ENCODE measurements around the gene ADGRV1.

DNA sequence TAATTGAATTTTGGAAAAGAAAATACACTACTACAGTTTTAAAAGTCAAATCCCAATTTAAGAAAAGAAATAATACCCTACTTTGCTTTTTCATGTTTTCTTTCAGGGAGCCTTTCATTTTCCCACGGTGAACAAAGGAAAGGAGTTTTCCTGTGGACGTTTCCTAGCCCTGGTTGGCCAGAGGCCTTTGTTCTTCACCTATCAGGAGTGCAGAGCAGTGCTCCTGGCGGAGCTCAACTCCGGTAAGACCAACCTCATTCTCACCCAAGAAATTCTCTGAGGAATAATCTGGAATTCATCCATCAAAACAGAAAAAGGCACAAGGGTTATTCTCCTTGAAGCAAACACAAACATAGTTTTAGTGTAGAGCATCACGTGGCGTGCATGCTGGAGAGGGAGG, 248.9 kb downstream of the ADGRV1 start:
- TF ChIP-seq, protein P1, sequence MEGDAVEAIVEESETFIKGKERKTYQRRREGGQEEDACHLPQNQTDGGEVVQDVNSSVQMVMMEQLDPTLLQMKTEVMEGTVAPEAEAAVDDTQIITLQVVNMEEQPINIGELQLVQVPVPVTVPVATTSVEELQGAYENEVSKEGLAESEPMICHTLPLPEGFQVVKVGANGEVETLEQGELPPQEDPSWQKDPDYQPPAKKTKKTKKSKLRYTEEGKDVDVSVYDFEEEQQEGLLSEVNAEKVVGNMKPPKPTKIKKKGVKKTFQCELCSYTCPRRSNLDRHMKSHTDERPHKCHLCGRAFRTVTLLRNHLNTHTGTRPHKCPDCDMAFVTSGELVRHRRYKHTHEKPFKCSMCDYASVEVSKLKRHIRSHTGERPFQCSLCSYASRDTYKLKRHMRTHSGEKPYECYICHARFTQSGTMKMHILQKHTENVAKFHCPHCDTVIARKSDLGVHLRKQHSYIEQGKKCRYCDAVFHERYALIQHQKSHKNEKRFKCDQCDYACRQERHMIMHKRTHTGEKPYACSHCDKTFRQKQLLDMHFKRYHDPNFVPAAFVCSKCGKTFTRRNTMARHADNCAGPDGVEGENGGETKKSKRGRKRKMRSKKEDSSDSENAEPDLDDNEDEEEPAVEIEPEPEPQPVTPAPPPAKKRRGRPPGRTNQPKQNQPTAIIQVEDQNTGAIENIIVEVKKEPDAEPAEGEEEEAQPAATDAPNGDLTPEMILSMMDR (IDR thresholded peaks at IDR 0.05) = no peak
- TF ChIP-seq POLR2AphosphoS5 (IDR thresholded peaks at IDR 0.05) (no peak), POLR2A (IDR thresholded peaks at IDR 0.05) (no peak)
